T-helper 2 cell treated with Interferon-gamma antibody and Interleukin-4, amounts not matched to agents 5 μg/mL and 100 μg/mL, for 36 hours (primary cell): ENCODE results near the gene ASTN2.

ENCODE experiments used
- DNase-seq: peaks from one replicate; pipeline ENCODE4 v3.0.0; 2021; ENCODE audit warnings: low spot score
- H3K27ac Mint-ChIP-seq: one replicate; pipeline ENCODE4 v1.8.0; 2021; ENCODE audit warnings: mild to moderate bottlenecking, mixed read lengths
- H3K27me3 Mint-ChIP-seq: one replicate; pipeline ENCODE4 v1.8.0; 2021; ENCODE audit warnings: low read depth, mixed read lengths
- H3K36me3 Mint-ChIP-seq: one replicate; pipeline ENCODE4 v1.8.0; 2021; ENCODE audit warnings: low read depth, mixed read lengths
- H3K4me1 Mint-ChIP-seq: one replicate; pipeline ENCODE4 v1.8.0; 2021; ENCODE audit warnings: low read depth, mixed read lengths
- H3K4me3 Mint-ChIP-seq: one replicate; pipeline ENCODE4 v1.8.0; 2022; ENCODE audit warnings: mild to moderate bottlenecking, moderate library complexity, mixed read lengths
- H3K9me3 Mint-ChIP-seq: one replicate; pipeline ENCODE4 v1.8.0; 2021; ENCODE audit warnings: mixed read lengths

ASTN2 gene

GRCh38 chr9:116616304-116616914 lies 798.4 kb downstream of the ASTN2 start:
- no peaks in the 10 kb centered on the region for H3K4me1 Mint-ChIP-seq
- peaks cover 3% of the 10 kb centered on the region for H3K36me3 Mint-ChIP-seq
- H3K27ac Mint-ChIP-seq = no peak overlapping the region
- no peak for DNase-seq
- H3K27me3 Mint-ChIP-seq = no peaks in the 10 kb centered on the region
- H3K9me3 Mint-ChIP-seq = peaks cover 12% of the 10 kb centered on the region
- no peak overlapping the region for H3K4me3 Mint-ChIP-seq

- Mint-ChIP-seq H3K4me1 (no peaks in the 10 kb centered on the region), H3K9me3 (no peaks in the 10 kb centered on the region), H3K4me3 (no peak overlapping the region), H3K36me3 (no peaks in the 10 kb centered on the region), H3K27me3 (no peaks in the 10 kb centered on the region), H3K27ac (no peak overlapping the region)
- no peak for DNase-seq
Observed at GRCh38 chr9:116608064-116608463, 806.8 kb downstream of the ASTN2 start.

DNA sequence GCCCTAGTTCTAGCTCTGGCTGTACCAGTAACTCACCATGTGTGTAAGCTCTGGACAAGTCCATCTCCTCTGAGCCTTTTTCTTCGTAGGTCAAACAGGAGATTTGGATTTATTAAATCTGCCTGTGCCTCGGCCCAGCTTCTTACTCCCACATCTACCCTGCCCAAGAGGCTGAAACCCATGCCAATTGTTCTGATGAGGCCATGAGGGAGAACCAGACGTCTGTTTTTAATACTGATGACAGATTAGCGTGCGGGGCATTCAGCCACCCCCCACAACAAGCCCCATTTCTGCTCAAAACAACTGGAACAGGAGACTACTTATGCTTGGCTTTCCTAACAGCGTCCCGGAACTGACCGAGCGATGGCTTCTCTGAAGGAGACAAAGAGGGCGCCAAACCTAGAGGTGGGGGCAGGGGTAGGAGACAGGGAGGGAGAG lies 808.9 kb downstream of the ASTN2 start:
- H3K27ac Mint-ChIP-seq = no peak overlapping the region
- H3K4me1 Mint-ChIP-seq = no peaks in the 10 kb centered on the region
- no peak overlapping the region for H3K4me3 Mint-ChIP-seq
- no peaks in the 10 kb centered on the region for H3K9me3 Mint-ChIP-seq
- H3K27me3 Mint-ChIP-seq = no peaks in the 10 kb centered on the region
- DNase-seq = no peak
- H3K36me3 Mint-ChIP-seq = no peaks in the 10 kb centered on the region

- Mint-ChIP-seq H3K27ac (no peak overlapping the region), H3K4me1 (no peaks in the 10 kb centered on the region), H3K27me3 (no peaks in the 10 kb centered on the region), H3K36me3 (no peaks in the 10 kb centered on the region), H3K4me3 (no peak overlapping the region), H3K9me3 (no peaks in the 10 kb centered on the region)
- DNase-seq = no peak
Observed at GRCh38 chr9:116605060-116605459, 809.8 kb downstream of the ASTN2 start.

- no peaks in the 10 kb centered on the region for H3K27me3 Mint-ChIP-seq
- H3K36me3 Mint-ChIP-seq = no peaks in the 10 kb centered on the region
- no peak overlapping the region for H3K27ac Mint-ChIP-seq
- H3K4me1 Mint-ChIP-seq = no peaks in the 10 kb centered on the region
- no peaks in the 10 kb centered on the region for H3K9me3 Mint-ChIP-seq
- no peak overlapping the region for H3K4me3 Mint-ChIP-seq
- no peak for DNase-seq
Observed at GRCh38 chr9:116604251-116604650, 810.6 kb downstream of the ASTN2 start.

DNA sequence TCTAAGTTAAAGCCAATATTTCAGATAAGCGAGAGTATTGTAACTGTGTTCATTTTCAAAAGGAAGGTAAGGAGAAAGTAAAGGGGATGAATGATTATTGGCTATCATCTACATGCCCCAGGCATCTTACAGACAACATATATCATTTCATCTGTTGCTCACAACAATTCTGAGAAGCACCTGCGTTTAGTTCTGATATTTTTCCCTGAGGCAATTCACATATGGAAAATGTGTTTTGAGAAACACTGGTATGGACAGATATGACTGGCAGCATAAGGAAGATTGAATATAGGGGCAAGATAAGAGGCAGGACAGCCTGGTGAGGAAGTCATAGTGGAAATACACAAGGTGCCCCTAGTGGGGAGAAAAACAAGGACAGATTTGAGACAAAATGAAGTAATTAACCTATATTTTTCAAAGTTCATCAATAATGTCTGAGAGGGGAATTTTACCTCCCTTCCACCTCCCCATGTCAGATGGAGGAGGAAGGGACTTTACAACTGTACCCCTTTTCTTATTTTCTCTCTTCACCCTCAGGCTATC lies 815.4 kb downstream of the ASTN2 start:
- no peak for DNase-seq
- Mint-ChIP-seq H3K9me3 (no peaks in the 10 kb centered on the region), H3K4me1 (no peaks in the 10 kb centered on the region), H3K36me3 (no peaks in the 10 kb centered on the region), H3K27ac (no peak overlapping the region), H3K27me3 (no peaks in the 10 kb centered on the region), H3K4me3 (no peak overlapping the region)

DNA sequence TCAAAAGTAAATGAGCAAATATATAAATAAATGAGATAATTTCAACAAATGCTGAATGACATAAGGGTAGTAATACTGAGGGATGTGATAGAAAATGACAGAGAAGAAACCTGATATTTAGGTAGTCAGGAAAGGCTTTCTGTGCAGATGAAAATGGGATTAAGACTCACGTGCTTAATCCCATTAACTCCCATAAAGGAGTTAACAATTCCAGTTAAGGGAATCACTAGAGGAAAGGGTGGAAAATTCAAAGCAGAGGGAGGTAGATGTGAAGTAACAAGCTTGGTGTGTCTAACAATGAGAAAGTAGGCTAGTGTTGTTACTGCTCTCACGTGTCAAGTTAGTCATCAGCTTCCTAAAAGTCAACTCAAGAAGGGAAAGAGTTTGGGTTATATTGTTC lies 818.2 kb downstream of the ASTN2 start:
- H3K4me3 Mint-ChIP-seq = no peak overlapping the region
- no peaks in the 10 kb centered on the region for H3K9me3 Mint-ChIP-seq
- no peaks in the 10 kb centered on the region for H3K36me3 Mint-ChIP-seq
- H3K27me3 Mint-ChIP-seq = no peaks in the 10 kb centered on the region
- no peak for DNase-seq
- no peaks in the 10 kb centered on the region for H3K4me1 Mint-ChIP-seq
- H3K27ac Mint-ChIP-seq = no peak overlapping the region

DNA sequence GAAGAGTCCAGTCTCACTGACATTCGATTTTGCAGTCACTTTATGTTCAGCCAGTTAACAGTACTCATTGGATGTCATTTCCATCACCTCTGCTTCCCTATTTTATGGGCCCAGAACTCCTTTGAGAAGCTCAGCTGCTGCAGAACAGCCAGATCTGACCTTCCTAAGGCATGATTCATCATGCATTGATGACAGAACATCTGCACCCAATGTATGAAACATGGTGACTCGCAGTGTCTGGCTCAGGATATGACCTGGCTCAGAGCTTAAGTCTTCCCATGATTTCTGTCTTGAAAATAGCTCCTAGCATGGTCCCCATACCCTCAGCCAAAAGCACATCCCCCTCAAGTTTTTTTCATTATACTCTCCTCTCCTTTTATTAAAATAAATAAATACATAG lies 820.3 kb downstream of the ASTN2 start:
- no peak overlapping the region for H3K27ac Mint-ChIP-seq
- H3K9me3 Mint-ChIP-seq = peaks cover 2% of the 10 kb centered on the region
- no peaks in the 10 kb centered on the region for H3K4me1 Mint-ChIP-seq
- H3K27me3 Mint-ChIP-seq = no peaks in the 10 kb centered on the region
- DNase-seq = no peak
- no peaks in the 10 kb centered on the region for H3K36me3 Mint-ChIP-seq
- no peak overlapping the region for H3K4me3 Mint-ChIP-seq

GRCh38 chr9:116592970-116593369 lies 821.9 kb downstream of the ASTN2 start:
- Mint-ChIP-seq H3K4me1 (no peaks in the 10 kb centered on the region), H3K36me3 (no peaks in the 10 kb centered on the region), H3K4me3 (no peak overlapping the region), H3K27me3 (no peaks in the 10 kb centered on the region), H3K27ac (no peak overlapping the region), H3K9me3 (peaks cover 12% of the 10 kb centered on the region)
- DNase-seq = no peak

GRCh38 chr9:116589392-116590354 lies 825.2 kb downstream of the ASTN2 start:
- no peaks in the 10 kb centered on the region for H3K4me1 Mint-ChIP-seq
- H3K27ac Mint-ChIP-seq = no peak overlapping the region
- DNase-seq = no peak
- H3K27me3 Mint-ChIP-seq = no peaks in the 10 kb centered on the region
- no peak overlapping the region for H3K4me3 Mint-ChIP-seq
- H3K36me3 Mint-ChIP-seq = no peaks in the 10 kb centered on the region
- peaks cover 12% of the 10 kb centered on the region for H3K9me3 Mint-ChIP-seq

DNA sequence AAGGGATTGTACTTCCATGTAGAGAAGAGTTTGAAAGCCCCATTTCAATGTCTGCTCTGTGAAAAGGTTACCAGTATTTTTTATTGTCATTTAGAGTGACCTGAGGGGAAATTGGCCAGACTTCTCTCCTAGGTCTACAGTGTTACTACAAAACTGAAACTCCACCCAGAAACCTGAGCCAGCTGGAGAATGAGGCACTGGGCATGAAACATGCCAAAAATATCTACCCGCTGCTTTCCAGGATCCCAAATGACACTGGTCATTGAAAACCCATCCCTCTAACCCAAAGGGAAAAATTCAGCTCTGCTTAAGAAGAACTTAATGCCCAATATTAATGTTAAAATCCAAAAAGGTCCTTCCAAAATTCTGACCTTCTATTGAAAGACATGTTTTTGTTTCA lies 826.9 kb downstream of the ASTN2 start:
- H3K4me3 Mint-ChIP-seq = no peak overlapping the region
- no peaks in the 10 kb centered on the region for H3K4me1 Mint-ChIP-seq
- no peak overlapping the region for H3K27ac Mint-ChIP-seq
- H3K9me3 Mint-ChIP-seq = peaks cover 12% of the 10 kb centered on the region
- H3K36me3 Mint-ChIP-seq = no peaks in the 10 kb centered on the region
- H3K27me3 Mint-ChIP-seq = no peaks in the 10 kb centered on the region
- no peak for DNase-seq

GRCh38 chr9:116585896-116586295 lies 829.0 kb downstream of the ASTN2 start:
- H3K9me3 Mint-ChIP-seq = peaks cover 12% of the 10 kb centered on the region
- no peak overlapping the region for H3K27ac Mint-ChIP-seq
- no peaks in the 10 kb centered on the region for H3K27me3 Mint-ChIP-seq
- no peak for DNase-seq
- no peaks in the 10 kb centered on the region for H3K4me1 Mint-ChIP-seq
- H3K4me3 Mint-ChIP-seq = no peak overlapping the region
- H3K36me3 Mint-ChIP-seq = no peaks in the 10 kb centered on the region

DNA sequence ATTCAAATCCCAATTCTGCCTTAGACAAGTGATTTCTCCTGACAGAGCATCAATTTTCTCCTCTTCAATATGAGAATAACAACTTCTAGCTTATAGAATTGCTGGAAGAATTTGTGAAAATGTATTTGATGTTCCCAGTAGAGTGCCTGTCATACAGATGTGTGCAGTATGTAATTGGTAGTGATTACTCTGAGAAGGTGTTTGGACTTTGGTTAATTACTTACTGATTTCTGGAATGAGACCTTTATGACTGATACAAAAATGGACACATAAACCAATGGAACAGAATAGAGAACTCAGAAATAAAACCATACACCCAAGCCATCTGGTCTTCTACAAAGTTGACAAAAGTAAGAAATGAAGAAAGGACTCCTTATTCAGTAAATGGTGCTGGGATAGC lies 829.7 kb downstream of the ASTN2 start:
- peaks cover 12% of the 10 kb centered on the region for H3K9me3 Mint-ChIP-seq
- no peaks in the 10 kb centered on the region for H3K4me1 Mint-ChIP-seq
- no peaks in the 10 kb centered on the region for H3K36me3 Mint-ChIP-seq
- no peak for DNase-seq
- H3K27ac Mint-ChIP-seq = no peak overlapping the region
- H3K27me3 Mint-ChIP-seq = no peaks in the 10 kb centered on the region
- H3K4me3 Mint-ChIP-seq = no peak overlapping the region

DNA sequence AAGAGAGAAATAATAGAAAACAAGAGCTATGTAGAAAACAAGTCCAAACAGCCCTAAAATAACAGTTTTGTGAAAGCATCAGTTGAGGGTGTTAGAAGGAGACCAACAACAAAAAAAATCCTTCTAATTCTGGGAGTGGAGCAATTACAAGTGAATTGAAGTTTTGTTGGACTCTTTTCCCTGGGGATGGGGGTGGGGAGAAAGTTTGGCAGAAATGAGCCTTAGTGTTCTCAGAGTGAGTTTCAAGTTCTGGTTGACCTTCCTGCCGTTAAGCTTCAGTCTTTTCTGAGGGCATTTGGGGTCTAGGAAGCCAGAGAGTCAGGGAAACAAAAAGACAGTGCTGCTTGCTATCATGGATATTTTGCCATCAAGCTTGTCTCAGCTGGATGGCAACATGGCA lies 834.0 kb downstream of the ASTN2 start:
- Mint-ChIP-seq H3K4me1 (no peaks in the 10 kb centered on the region), H3K27ac (no peak overlapping the region), H3K4me3 (no peak overlapping the region), H3K36me3 (no peaks in the 10 kb centered on the region), H3K27me3 (no peaks in the 10 kb centered on the region), H3K9me3 (no peaks in the 10 kb centered on the region)
- no peak for DNase-seq
